Esophagus (tissue), 2 donors: ENCODE data around the gene SF1. TPM values are rescaled to one million over a fixed set of nuclear protein-coding genes. Genes with fewer than 3 reads are reported as not detected.
A peak's percentile ranks its signal among the peaks of the same experiment; 100 is the strongest.

Experiments used
- H3K27ac ChIP-seq, 2 donors: one replicate each; pipeline ENCODE4 v1.5.1; 2013; ENCODE audit warnings: low read depth in 2 of 2, mild to moderate bottlenecking in 2 of 2, inconsistent platforms in 1 of 2, low read length in 1 of 2, moderate library complexity in 1 of 2
- H3K27me3 ChIP-seq, 2 donors: one replicate each; pipeline ENCODE4 v1.6.1; 2013; ENCODE audit warnings: low read length in 2 of 2, control low read depth in 1 of 2, mild to moderate bottlenecking in 1 of 2; ENCODE audit not compliant: insufficient read depth in 2 of 2, control insufficient read depth in 1 of 2
- H3K36me3 ChIP-seq, 2 donors: one replicate each; pipeline ENCODE4 v1.6.1; 2013; ENCODE audit warnings: low read length in 1 of 2; ENCODE audit not compliant: control insufficient read depth in 2 of 2, insufficient read depth in 2 of 2
- H3K4me1 ChIP-seq, 2 donors: one replicate each; pipeline ENCODE4 v1.6.1; 2013; ENCODE audit warnings: low read length in 1 of 2; ENCODE audit not compliant: control insufficient read depth in 2 of 2, insufficient read depth in 2 of 2
- H3K4me3 ChIP-seq, 2 donors: one replicate each; pipeline ENCODE4 v1.5.1; 2013; ENCODE audit warnings: low read length in 2 of 2, mild to moderate bottlenecking in 2 of 2, low read depth in 1 of 2, moderate library complexity in 1 of 2
- H3K9me3 ChIP-seq, 2 donors: one replicate each; pipeline ENCODE4 v1.6.1; 2013; ENCODE audit warnings: mild to moderate bottlenecking in 2 of 2, low read depth in 1 of 2, low read length in 1 of 2, moderate library complexity in 1 of 2; ENCODE audit not compliant: control insufficient read depth in 2 of 2, insufficient read depth in 1 of 2
- WGBS, 2 donors: extraction: QIAGEN DNeasy Blood & Tissue Kit; methylation state at CpG; one replicate each; pipeline ENCODE4 v1.1.7; 2013; 5-methylcytosine and 5-hydroxymethylcytosine counted together
- polyA plus RNA-seq, 2 donors: library from polyadenylated mRNA; stranded (reverse); fragments of 200-250 nt; gene quantifications; one replicate each; pipeline ENCODE4 v1.2.3, GENCODE V29; 2013
- donor health status: healthy with polysubstance abuse.
- donor health status: Bipolar disorder and iron deficiency.

The SF1 gene
- polyA plus RNA-seq, 2 donors = 79.0 to 88.0 TPM

GRCh38 chr11:64742087-64742888 is 36.1 kb downstream of the SF1 start:
- Histone ChIP-seq H3K4me1 (peaks cover 0 to 12% of the 10 kb centered on the region in 2 donors), H3K27me3 (no peaks in the 10 kb centered on the region), H3K27ac (peak overlapping the region; percentile 23 to 50), H3K4me3 (peak overlapping the region; percentile 43 to 51), H3K36me3 (no peaks in the 10 kb centered on the region), H3K9me3 (no peaks in the 10 kb centered on the region)
- whole genome bisulfite sequencing, 2 donors = 7 to 8% methylated on average over 54 of the region's 54 CpGs

- H3K4me3 ChIP-seq = no peak overlapping the region
- no peaks in the 10 kb centered on the region for H3K27me3 ChIP-seq
- no peaks in the 10 kb centered on the region for H3K9me3 ChIP-seq
- no peaks in the 10 kb centered on the region for H3K36me3 ChIP-seq
- WGBS, 2 donors = 46 to 53% methylated on average over 24 of the region's 24 CpGs
- H3K27ac ChIP-seq = no peak overlapping the region
- H3K4me1 ChIP-seq = peaks cover 0 to 20% of the 10 kb centered on the region in 2 donors
These were observed 36.8 kb downstream of the SF1 start for GRCh38 chr11:64741375-64742086.

- no peak overlapping the region for H3K4me3 ChIP-seq
- no peaks in the 10 kb centered on the region for H3K9me3 ChIP-seq
- no peaks in the 10 kb centered on the region for H3K27me3 ChIP-seq
These were observed 38.5 kb downstream of the SF1 start for GRCh38 chr11:64739871-64740270.

GRCh38 chr11:64736654-64737053 is 41.7 kb downstream of the SF1 start:
- Histone ChIP-seq H3K27ac (no peak overlapping the region), H3K36me3 (peaks cover 0 to 2% of the 10 kb centered on the region in 2 donors), H3K4me3 (no peak overlapping the region), H3K27me3 (no peaks in the 10 kb centered on the region), H3K4me1 (peaks cover 3 to 7% of the 10 kb centered on the region in 2 donors), H3K9me3 (no peaks in the 10 kb centered on the region)
- WGBS, 2 donors = 87 to 94% methylated on average over 14 to 15 of the region's 15 CpGs

More at GRCh38 chr11:64739871-64740270, 38.5 kb downstream of the SF1 start:
- 89 to 90% methylated on average over 12 of the region's 12 CpGs for WGBS, 2 donors
- Histone ChIP-seq H3K27ac (no peak overlapping the region), H3K36me3 (peaks cover 0 to under 1% of the 10 kb centered on the region in 2 donors), H3K4me1 (peaks cover 3 to 20% of the 10 kb centered on the region in 2 donors)

- H3K36me3 ChIP-seq = peaks cover 0 to 2% of the 10 kb centered on the region in 2 donors
- H3K4me1 ChIP-seq = peaks cover 3 to 7% of the 10 kb centered on the region in 2 donors
- no peak overlapping the region for H3K27ac ChIP-seq
- 84 to 89% methylated on average over 9 of the region's 9 CpGs for WGBS, 2 donors
- H3K27me3 ChIP-seq = no peaks in the 10 kb centered on the region
- no peaks in the 10 kb centered on the region for H3K9me3 ChIP-seq
- no peak overlapping the region for H3K4me3 ChIP-seq
These were observed 42.5 kb downstream of the SF1 start for GRCh38 chr11:64735725-64736259.

- Histone ChIP-seq H3K9me3 (no peaks in the 10 kb centered on the region), H3K27ac (no peak overlapping the region), H3K4me1 (peaks cover 3 to 7% of the 10 kb centered on the region in 2 donors), H3K27me3 (no peaks in the 10 kb centered on the region), H3K36me3 (peaks cover 0 to 2% of the 10 kb centered on the region in 2 donors), H3K4me3 (no peak overlapping the region)
- WGBS, 2 donors = 75 to 78% methylated on average over 23 of the region's 23 CpGs
These were observed 43.3 kb downstream of the SF1 start for GRCh38 chr11:64734811-64735724.

- no peak overlapping the region for H3K4me3 ChIP-seq
- no peaks in the 10 kb centered on the region for H3K27me3 ChIP-seq
- H3K9me3 ChIP-seq = no peaks in the 10 kb centered on the region
- H3K36me3 ChIP-seq = peaks cover 0 to 5% of the 10 kb centered on the region in 2 donors
- peaks cover under 1 to 3% of the 10 kb centered on the region in 2 donors for H3K4me1 ChIP-seq
- H3K27ac ChIP-seq = no peak overlapping the region
- 83 to 90% methylated on average over 3 of the region's 3 CpGs for WGBS, 2 donors
These were observed 46.7 kb downstream of the SF1 start for GRCh38 chr11:64731601-64732000.

GRCh38 chr11:64729851-64730382 is 48.4 kb downstream of the SF1 start:
- Histone ChIP-seq H3K27me3 (no peaks in the 10 kb centered on the region), H3K36me3 (peaks cover 0 to 5% of the 10 kb centered on the region in 2 donors), H3K4me1 (no peaks in the 10 kb centered on the region), H3K9me3 (no peaks in the 10 kb centered on the region), H3K4me3 (no peak overlapping the region), H3K27ac (no peak overlapping the region)
- 37 to 43% methylated on average over 18 to 21 of the region's 21 CpGs for WGBS, 2 donors
